Measurements from ENCODE around the gene TNNT3.
"Not testable (repeated sequence)": the region's sequence is repeated elsewhere in the genome, so short reads cannot be mapped to it uniquely, and the experiment has no call there.

Gene TNNT3

GRCh38 chr11:1881442-1882264 is 37.9 kb upstream of the TNNT3 start:
- DNase-seq, result no peak

DNA sequence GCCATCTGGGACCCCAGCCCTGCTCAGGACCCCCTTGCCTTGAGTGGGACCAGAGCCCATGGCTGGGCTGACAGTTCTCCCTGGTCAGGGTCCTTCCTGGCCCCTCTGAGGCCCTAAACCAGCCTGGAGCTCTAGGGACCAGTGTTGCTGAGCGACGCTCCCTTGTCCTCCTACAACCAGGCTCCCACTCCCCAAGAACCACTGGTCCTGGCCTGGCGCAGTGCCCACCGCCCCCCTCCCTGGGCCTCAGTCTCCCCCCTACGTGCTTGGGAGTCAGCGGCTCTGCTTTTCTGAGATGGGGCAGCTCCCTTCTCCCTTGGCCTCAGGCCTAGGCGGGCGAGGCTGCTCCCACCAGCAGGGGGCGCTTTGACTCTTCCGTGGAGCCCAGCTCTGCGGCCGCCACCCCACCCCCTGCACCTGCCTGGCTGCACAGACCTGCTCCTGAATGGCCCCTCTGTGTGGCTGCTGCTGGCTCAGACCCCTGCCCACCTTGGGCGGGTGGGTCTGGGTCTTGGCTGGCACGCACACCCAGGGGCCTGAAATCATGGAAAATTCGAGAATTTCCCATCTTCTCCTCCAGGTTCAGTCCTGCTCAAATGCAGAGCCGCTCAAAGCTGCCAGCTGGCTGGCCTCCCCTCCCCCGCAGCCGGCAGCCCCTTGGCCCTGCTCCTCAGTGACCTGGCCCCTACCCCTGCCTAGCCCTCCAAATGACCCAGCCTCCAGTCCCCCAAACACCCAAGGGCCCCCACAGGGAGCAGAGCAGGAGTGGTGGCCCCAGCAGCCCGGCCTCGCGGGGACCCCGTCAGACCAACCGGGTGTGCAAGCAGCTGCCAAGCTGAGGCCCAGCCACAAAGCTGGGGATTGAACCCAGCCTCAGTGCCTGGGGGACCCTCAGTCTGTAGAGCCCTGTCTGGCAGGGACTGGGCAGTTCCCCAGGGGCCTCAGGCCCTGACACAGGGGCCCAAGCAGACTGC is 37.0 kb upstream of the TNNT3 start:
- no peak for DNase-seq

GRCh38 chr11:1883346-1884302 is 35.9 kb upstream of the TNNT3 start:
- no peak for DNase-seq

DNA sequence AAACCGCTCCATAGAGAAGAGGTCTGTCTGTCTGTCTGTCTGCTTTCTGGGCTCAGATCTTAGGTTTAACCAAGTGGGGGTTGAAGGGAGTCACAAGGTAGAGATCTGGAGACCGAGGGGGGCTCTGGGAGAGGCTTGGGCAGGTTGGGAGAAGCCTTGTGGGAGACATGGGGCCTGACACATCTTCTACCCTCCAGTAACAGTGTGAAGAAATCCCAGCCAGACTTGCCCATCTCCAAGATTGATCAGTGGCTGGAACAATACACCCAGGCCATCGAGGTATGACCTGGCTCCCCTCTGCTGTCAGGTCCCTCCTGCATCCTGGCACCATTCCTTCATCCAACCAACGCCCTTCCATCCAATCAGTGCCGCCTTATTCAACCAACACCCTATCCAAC is 35.2 kb upstream of the TNNT3 start:
- no peak for DNase-seq

GRCh38 chr11:1886551-1886950 is 33.0 kb upstream of the TNNT3 start:
- not testable (repeated sequence) for DNase-seq

DNA sequence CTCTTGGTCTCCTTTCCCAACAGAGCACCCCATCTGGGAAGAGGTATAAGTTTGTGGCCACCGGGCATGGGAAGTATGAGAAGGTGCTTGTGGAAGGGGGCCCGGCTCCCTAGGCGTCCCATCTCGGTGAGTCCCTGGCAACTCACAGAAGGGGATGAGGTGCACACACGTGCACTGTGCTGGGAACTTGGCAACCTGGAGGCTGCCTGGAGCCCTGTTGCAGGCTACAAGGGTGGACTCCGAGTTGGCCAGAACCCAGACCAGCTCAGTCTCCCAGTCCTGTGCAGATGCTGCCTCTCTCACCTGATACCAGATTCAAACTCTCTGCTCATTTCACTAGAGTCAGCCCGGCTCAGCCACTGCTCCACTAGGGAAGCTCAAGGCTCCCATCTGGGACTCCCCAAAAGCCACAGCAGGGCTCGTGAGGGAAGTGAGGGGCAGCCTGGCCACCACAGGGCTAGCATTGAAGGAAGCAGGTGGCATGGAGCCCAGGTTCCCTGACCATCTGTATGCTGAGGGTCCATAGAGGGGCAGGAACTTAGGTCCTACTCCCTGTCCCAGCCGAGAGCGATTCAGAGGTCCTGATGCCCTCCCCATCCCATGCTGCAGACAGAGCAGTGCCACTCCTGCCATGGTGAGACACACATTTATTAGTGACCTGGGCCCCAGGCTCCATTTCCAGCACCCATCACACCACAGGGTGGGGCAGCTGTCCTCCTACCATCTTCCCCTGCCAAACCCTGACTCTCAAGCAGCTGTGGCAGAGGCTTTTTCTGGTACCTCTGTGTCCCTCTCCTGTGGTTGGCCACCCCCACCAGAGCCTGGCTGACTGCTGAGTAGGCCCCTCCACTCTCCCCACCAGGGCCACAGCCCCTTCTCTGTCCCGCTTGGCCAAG is 31.8 kb upstream of the TNNT3 start:
- DNase-seq, result no peak

GRCh38 chr11:1888347-1888753 is 31.2 kb upstream of the TNNT3 start:
- DNase-seq, result no peak

DNA sequence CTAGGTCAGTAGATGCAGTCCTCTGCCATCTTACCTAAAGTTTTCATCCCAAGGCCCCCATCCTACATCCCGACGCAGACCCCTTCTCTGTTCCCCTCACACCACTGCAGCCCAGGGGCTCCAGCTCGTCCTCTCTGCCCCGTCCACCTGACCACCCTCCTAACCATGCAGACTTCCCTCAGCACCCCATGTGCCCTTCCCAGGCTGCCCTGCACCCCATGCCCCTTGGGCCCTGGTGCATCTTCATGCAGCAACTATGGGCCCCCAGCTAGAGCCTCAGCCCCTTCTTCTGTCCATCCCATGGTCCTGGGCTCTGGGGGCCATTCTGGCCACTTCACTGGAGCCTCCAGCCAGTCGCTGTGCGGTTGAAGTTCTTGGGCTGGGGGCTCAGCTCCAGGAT is 30.7 kb upstream of the TNNT3 start:
- DNase-seq, result no peak

- no peak for DNase-seq
These were observed 30.1 kb upstream of the TNNT3 start for GRCh38 chr11:1889224-1889930.

DNA sequence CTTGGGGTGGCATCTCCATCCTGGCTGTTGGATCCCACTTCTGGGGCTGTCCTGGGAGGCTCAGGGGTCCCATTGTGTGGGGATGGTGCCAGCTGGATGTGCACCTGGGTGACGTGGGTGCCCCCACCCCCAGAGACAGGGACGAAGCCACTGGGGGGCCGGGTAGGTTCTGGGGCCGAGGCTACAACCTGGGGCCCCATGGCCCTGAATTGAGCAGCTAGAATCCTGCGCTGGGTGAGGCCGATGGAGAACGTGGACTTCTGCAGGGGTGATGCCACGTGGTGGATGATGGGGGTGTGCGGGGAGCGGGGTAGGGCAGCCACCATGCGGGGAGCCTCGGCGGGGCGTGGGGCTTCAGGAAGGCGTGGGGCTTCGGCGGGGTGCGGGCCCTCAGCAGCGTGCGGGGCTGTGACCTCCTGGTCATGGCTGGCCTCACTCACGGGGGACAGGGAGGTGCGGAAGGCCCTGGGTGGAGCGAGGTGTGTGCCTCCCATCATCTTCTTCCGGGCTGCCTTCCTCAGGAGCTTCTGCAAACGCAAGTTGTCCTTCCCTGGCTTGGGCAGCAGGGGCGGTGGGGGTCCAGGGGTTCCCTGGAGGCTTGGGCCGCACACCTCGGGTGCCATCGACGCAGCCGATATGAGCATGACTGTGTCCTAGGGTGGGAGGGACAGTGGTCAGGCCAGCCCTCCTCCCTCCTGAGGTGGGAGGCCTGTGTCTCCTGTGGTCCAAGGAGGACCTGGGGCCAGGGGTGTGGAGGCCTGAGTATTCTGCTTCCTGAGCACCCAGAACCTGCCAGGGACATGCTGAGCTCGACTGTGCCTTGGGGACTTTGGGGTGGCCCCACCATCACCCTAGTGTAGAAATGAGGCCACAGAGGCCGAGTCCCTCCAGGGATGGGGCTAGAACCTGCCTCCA is 29.3 kb upstream of the TNNT3 start:
- no peak for DNase-seq

- no peak for DNase-seq
These were observed 28.4 kb upstream of the TNNT3 start for GRCh38 chr11:1890856-1891830.

- no peak for DNase-seq
These were observed 27.7 kb upstream of the TNNT3 start, which contains the start of gene PRR33 for GRCh38 chr11:1891831-1892115. Gene PRR33, minus strand, starts transcription at chr11:1891895. Its CDS starts 1,311 bp downstream, at chr11:1890584.

GRCh38 chr11:1892116-1892515 is 27.4 kb upstream of the TNNT3 start:
- no peak for DNase-seq

DNA sequence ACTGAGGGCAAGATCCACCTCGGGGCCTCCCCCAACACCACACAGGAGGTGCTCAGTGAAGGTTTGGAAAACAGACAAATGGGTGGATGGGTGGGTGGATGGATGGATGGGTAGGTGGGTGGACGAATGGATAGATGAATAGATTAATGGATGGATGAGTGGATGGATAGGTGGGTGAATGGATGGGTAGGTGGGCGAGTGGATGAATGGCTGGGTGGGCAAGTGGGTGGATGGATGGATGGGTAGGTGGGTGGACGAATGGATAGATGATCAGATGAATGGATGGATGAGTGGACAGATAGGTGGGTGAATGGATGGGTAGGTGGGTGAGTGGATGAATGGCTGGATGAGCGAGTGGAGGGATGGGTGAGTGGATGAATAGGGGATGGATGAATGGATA is 26.9 kb upstream of the TNNT3 start:
- DNase-seq, result no peak

DNA sequence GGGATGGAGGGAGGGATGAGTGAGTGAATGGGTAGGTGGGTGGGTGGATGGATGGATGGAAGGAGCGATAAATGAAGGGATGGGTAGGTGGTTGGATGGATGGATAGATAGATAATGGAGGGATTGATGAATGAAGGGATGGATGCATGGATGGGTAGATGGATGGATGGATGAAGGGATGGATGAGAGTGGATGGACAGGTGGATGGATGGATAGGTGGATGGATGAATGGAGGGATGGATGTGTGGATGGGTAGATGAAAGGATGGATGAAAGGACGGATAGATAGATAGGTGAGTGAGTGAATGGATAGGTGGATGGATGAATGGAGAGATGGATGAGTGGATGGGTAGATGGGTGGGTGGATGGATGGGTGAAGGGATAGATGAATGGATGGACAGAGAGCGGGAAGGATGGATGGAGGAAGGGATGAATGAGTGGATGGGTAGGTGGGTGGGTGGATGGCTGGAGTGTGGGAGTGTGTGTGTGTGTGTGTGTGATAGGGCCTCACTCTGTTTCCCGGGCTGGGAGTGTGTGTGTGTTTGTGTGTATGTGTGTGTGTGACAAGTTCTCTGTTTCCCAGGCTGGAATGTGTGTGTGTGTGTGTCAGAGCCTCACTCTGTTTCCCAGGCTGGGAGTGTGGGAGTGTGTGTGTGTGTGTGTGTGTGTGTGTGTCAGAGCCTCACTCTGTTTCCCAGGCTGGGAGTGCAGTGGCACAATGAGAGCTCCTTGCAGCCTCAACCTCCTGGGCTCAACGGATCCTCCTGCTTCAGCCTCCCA is 25.7 kb upstream of the TNNT3 start:
- DNase-seq, result no peak

DNA sequence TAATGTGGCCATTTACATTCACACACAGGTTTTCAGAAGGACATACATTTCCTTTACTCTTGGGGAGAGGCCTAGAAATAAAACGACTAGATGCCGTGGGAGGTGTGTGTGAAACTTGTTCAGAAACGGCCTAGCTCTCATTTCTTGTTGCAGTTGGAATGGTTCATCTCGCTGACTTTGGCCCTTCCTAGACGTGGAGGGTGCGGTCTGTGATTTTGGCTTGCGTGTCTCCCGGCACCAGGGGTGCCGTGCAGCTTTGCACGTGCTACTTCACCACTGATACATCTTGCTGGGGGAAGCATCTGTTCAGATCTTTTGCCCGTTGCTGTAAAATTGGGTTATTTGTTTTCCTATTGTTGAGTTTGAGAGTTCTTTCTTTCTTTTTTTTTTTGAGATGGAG is 24.7 kb upstream of the TNNT3 start:
- DNase-seq, result no peak

- DNase-seq, result no peak
These were observed 23.0 kb upstream of the TNNT3 start for GRCh38 chr11:1896468-1896867.

GRCh38 chr11:1896923-1897322 is 22.6 kb upstream of the TNNT3 start:
- DNase-seq, result no peak
